Measurements from ENCODE around the gene DNM2. TPM values are rescaled to one million over a fixed set of nuclear protein-coding genes. Genes with fewer than 3 reads are reported as not detected.
A peak's percentile ranks its signal among the peaks of the same experiment; 100 is the strongest.

Gene DNM2
- total RNA-seq, 1 experiment from 2014 or later, result 52.8 TPM

DNA sequence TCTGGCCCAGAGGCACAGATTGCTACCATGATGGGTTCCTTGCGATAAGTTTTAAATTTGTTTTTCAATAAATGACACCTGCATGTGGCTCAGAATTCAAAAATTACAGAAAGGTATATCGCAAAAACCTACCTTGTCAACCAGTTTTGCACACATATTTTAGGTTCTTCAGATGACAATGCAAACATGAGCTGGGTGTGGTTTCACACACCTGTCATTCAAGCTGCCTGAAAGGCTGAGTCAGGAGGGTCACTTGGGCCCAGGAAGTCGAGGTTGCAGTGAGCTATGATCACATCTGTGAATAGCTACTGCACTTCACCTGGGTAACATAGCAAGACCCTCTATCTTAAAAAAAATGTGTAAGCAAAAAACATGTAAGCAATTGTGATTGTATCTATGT lies 56.1 kb downstream of the DNM2 start:
- no peak for DNase-seq (ENCODE audit: low read depth)

DNA sequence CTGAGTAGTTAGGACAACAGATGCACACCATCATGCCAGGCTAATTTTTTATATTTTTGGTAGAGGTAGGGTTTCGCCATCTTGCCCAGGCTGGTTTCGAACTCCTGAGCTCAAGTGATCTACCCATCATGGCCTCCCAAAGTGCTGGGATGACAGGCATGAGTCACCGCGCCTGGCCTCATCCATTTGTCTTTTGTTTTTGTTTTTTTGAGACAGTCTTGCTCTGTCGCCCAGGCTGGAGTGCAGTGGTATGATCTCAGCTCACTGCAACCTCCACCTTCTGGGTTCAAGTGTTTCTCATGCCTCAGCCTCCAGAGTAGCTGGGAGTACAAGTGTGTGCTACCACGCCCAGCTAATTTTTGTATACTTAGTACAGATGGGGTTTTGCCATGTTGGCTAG lies 57.0 kb downstream of the DNM2 start:
- DNase-seq (ENCODE audit: low read depth), result no peak

DNA sequence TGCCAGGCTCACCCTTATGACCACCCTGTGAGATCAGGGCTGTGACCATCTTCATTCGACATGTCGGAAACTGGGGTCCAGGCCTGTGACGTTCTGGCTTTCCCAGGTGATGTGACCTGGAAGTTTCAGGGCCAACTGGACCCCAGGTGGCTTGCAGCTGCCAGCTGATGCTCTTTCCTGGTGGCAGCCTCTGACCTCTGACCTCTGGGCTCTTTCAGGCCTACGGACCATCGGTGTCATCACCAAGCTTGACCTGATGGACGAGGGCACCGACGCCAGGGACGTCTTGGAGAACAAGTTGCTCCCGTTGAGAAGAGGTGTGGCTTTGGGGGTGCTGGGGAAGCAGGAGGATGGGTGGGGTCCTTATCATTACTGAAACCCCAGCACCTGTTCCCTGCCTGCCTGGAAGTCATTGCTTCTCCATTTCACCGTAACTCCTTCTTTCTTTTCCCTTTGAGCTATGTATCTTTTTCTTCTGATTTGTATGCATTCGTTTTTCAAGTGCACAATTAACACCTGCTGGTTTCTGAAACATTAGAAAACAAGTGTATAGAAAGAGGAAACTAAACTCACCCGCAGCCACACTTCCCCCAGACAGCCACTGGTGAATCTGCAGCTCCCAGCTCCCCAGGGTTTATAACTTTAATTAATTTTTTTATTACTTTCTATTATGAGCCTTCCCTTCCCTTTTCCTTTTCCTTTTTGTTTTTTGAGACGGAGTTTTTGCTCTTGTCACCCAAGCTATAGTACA lies 59.2 kb downstream of the DNM2 start:
- no peak for DNase-seq (ENCODE audit: low read depth)

DNA sequence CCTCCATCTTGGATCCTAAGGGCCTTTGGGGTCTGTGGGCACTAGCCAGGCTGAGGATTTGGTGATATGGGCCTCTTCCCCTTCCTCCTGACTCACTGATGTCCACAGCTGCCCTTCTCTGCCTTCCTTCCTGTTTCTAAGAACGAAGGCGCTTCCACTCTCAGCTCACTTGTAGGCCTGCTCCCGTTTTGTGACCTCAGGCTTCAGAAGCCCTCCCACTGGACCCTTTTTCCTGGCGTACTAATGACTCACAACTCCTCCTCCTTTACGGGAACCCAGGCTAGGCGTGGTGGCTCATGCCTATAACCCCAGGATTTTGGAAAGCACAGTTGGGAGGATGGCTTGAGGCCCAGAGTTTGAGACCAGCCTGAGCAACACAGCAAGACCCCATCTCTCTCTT lies 62.5 kb downstream of the DNM2 start:
- peak; percentile 33 for DNase-seq (ENCODE audit: low read depth)

DNA sequence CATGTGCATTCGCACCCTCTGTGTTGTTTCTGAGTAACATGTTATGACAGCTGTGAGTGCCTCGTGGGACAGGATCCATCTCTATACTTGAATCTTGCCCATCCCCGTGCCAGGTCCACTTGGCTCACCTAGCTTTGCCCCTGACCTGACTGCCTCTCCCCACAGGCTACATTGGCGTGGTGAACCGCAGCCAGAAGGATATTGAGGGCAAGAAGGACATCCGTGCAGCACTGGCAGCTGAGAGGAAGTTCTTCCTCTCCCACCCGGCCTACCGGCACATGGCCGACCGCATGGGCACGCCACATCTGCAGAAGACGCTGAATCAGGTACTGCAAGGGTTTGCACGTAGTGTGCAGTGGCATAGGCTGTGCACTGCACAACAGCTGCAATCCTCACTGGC lies 64.9 kb downstream of the DNM2 start:
- DNase-seq (ENCODE audit: low read depth), result no peak

DNA sequence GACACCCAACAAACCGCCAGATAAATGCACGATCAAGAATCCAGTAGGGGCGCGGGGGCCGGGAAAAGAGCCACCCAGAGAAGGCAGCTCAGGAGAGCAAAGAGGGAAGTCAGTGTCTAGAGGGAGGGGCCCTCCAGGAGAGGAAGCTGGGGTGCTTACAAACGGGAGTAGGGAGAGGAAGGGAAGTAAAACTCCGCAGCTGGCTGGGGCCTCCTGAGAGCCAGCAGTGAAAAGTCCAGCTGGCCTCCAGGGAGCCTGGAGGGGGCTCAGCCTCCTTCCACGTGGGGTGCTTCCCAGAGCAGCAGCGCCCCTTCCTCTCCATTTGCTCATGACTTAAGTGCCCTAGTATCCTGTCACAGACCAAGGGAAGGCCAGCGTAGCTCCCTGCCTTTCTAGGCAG lies 66.4 kb downstream of the DNM2 start:
- DNase-seq (ENCODE audit: low read depth), result no peak

DNA sequence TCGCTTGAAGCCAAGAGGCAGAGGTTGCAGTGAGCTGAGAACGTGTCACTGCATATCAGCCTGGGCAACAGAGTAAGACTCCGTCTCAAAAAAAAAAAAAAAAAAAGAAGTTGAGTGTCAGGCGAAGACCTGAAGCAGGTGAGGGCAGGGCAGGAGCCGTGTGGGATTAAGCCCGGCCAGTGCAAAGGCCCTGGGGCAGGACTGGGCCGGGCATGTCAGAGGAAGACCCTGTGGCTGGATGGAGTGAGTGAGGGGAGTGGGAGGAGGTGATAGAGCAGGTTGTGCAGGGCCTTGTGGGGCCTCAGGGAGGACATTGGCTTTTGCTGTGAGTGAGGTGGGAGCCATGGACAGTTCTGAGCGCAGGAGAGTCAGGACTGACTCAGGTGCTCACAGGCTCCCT lies 70.3 kb downstream of the DNM2 start:
- no peak for DNase-seq (ENCODE audit: low read depth)

DNA sequence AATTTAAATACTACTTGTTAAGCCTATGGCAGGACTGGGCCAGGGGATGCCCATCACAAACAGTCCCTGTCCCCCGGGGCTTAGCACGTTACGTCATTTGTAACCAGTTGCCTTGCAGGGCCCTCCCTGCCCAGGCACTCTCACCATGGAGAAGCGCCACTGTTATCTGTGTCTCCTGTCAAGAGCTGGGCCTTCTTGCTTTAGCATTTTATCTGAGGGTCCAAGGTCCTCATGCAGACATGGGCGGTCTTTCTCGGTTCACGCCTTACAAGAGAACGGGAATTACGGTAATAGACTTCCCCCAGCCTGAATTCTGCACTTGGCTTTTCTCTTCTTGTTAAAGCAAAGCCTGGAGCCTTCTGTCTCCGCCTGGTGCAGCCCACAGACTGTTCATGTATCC lies 72.0 kb downstream of the DNM2 start:
- no peak for DNase-seq (ENCODE audit: low read depth)

DNA sequence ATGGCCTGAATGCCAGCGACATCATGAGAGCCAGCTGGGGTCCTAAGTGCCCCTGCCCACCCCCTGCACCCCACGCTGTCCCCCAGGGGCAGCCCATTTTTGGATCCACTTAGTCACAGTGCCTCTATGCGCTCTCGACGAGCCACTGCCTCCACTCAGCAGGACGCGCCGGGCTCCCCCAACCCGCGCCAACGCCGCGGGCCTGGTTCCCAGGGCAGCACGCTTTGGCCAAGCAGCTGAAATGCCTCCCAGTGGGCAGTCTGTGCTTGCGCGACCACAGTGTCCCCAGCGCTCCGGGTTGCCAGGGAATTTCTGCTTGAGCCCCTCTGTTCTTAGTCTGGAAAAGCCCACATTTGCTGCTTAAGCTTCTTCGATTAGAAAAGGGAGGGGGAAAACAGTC lies 78.8 kb downstream of the DNM2 start:
- DNase-seq (ENCODE audit: low read depth), result no peak

DNA sequence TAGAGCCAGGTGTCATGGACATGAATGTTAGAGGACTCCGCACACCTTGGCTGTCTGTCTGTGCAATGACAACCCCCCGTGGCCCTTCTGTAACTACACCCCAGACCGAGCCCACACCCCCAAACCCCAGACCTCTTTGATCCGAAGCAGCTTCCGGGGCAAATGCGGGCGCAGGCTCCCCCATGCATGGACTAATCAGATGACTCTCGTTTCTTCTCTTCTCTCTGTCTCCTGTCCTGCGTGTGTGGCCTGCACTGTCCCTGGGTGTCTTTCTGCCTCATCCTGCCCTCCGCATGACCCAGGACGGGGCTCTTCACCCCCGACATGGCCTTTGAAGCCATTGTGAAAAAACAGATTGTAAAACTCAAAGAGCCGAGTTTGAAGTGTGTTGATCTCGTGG lies 79.2 kb downstream of the DNM2 start:
- DNase-seq (ENCODE audit: low read depth), result no peak

DNA sequence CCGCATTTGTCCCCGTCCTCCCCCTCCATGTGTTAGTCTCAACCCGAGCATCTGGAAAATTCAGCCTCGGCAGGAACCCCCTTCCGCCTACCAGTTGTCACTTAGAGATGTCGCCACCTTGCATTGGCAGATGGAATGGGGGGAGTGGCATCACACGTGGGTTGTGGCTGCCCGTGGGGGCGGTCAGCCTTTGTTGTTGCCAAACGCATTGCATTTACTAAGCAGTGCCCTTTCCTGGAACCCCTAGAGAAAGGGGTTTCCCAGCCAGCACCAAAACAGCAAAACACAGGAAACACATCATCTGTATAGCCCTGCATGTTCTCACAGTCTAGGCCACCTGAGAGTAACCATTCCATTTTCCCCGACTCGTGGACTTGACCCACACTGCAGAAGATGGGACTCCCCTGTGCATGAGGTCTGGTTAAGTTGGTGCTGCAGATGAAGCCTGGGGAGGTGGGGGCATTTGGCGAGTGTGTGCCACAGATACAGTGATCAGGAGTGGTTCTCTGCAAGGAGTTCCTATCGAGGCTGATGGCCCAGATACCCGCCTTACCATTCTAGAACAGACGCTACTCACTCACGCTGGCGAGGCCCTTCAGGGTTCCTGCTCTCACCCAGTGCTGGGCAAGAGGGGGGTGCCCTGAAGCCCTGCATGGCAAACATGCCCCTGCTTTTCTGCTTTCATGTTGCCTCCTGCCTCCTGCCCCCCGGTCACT lies 79.8 kb downstream of the DNM2 start:
- no peak for DNase-seq (ENCODE audit: low read depth)

DNA sequence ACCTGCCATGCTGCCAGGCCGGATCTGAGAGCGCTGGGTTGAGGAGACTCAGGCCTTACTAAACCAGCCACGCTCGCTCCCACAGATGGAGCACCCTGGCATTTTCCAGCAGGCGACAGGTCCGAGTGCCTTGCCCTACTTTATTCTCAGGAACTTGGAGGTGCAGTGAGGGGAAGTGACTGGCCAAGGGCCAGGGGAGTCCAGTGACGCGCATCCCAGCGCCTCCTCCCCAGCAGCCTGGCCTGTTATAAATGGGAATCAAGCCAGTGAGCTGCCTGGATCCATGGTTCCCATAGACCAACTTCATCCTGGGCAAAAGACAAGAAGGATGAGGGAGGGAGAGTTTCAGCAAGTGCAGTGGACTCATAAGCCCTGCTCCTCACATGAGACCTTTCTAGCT lies 82.6 kb downstream of the DNM2 start:
- no peak for DNase-seq (ENCODE audit: low read depth)

DNA sequence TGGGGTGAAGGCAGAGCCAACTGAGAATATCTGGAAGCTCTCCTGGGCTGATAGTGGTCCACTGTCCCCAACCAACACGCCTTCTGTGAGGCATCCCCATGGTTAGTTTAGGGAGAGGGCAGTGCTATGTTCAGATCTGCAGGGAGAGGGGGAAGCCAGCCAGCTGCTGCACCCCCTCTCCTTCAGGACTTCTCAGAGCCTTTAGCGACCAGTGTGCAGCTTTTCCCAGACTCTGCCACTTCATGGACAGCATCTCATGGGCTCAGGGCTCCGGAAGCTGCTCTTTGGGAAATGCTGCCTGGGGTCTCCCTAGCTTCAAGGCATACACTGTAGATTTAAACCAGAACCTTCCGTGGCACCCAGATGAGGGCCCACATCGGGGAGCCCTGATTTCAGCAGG lies 84.6 kb downstream of the DNM2 start:
- DNase-seq (ENCODE audit: low read depth), result no peak

DNA sequence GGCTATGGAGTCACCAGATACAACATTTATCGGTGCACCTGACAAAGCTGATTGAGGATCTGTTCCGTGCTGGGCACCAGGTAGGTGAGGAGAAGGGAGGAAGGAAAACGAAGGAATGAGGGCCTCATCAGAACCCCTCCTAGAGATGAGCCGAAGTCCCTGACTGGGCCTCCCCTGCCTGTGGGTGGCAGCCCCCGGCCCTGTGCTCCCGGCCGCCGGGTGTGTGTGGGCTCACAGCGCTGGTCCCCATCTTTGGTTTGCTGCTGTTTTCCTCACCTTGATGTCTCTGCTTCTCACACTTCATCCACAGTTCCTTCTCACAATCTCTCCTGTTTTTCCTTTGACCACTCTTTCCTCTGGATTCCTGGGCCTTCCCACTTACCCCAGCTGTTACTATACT lies 85.4 kb downstream of the DNM2 start:
- no peak for DNase-seq (ENCODE audit: low read depth)

DNA sequence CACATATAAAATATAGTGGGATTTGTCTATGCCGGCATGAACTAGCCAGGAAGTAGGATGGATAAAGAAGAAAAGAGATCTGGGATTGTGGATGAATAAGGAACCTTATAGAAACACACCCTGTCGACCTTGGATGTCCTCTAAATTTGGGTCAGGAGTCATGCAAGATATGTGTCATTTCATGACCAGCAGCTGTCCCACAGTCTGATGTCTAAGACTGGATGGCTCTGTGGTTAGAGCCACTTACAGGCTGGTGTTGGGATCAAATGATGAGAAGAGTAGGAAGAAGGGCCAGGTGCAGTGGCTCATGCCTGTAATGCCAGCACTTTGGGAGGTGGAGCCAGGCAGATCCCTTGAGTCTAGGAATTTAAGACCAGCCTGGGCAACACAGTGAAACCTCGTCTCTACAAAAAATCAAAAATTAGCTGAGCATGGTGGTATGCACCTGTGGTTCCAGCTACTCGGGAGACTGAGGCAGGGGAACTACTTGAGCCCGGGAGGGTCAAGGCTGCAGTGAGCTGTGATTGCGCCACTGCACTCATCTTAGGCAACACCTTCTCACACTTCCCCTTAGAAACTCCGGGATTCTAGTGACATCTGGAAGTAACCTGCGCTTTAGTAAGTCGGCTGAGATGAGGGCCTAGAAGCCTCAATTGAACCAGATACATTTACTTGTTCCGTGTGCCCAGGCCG lies 87.3 kb downstream of the DNM2 start:
- no peak for DNase-seq (ENCODE audit: low read depth)

DNA sequence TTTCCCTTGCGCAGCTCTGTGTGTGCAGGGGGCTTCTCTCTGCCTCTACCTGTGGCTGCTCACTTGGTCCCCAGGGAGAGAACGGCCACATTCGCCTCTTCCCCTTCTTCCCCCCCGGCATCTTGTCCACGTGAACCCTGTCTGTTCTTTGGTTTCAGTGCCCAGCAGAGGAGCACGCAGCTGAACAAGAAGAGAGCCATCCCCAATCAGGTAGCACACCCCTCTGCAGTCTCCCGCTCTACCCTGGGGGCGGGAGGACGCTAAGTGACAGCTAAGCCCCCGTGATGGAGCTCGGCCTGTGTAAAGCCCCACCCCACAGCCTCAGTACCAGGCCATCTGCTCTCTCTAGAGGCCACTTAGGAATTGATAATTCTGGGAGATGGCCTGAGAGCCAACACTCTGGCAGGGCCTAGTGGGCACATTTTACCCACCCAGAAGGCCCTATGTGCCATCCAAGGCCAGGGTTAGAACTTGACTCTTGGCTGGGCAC lies 87.9 kb downstream of the DNM2 start:
- DNase-seq (ENCODE audit: low read depth), result no peak

DNA sequence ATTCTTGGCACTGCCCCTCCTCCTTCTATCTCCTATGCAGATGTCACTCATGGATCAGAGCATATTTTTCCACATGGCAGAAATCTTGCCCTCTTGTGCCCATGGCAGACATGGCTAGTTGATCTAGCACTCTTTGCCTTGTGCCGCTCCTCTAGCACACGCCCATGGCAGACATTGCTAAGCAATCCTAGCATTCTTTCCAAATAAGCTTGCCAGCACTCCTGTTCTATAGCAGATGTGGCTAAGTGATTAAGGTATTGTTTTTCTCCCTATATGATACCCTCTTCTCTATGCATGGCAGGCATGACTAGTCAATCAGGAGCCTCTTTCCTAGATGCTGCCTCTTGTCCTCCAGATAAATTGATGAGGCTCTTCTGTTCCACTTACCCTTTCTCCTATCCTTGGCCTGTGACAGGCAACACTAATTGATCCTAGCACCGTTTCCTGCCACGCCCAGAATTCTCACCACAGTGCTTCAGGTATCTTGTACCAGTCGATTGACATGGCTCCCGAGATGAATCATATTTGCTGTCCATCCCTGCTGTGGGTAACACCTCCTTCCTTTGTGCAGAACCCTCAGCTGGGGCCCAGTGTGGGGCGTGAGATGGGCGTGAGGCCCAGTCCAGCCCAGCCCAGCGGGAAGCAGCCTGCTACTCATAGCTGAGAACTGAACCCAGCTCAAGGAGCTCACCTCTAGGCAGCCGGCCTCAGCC lies 91.2 kb downstream of the DNM2 start:
- peak; percentile 78 for DNase-seq (ENCODE audit: low read depth)

DNA sequence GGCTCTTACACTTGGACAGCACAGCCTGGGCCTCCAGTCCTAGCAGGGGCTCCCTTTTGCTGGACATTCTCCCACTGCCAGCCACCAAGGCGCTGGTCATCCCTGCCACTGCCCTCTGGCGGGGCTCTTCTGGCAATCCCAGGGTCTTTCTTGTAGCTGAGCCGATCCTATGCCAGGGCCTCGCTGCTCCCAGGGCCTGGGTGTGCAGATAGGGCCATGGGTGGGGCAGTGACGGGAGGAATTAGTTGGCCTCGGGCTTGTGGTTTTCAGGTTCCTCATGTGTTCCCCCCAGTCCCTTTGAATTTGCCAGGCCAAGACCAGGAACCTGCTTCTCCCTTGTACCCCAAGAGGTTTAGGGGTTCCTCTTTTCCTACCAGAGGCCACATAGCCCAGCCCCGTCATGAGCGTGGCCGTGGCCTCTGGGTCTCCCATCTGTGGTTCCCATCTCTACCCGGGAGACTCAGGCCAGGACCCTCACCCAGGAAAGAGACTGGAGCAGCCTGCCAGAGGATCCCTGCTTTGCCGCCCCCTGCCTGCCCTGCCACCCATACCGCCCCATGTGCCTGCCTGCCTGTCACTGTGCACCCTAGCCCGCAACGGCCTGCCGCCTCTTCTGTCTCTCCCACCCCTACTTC lies 91.9 kb downstream of the DNM2 start:
- no peak for DNase-seq (ENCODE audit: low read depth)

DNA sequence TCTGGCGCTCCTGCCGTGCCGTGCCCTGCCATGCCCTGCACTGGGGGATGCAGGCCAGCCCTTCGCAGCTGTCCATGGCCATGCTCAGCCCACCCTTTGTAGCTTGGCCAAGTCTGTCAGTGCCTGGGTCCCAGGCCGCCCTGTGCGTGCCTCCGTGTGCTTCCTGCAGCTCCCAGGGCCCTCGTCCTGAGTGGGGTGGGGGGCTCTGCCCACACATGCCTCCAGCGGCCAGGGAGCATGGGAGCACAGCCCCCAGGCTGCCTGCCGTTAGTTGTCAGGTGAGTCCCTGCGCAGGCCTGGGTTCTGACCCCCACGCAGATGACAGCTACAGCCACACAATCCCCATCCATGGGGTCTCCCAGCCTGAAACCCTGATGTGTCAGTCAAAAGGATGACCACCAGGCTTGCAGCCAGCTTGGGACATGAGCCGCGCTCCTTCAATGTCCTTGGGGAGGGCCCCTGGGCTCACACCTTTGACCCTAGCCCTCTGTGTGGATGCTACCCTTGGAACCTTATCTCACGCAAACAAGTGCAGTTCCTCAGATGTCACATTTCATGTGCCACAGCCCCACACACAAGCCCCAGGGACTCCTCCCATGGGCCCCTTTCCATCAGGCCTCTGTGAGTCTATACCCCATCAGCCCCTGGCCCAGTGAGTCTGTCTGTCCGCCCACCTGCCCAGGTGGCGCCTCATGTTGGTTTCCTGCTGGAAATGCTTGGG lies 93.7 kb downstream of the DNM2 start:
- no peak for DNase-seq (ENCODE audit: low read depth)

DNA sequence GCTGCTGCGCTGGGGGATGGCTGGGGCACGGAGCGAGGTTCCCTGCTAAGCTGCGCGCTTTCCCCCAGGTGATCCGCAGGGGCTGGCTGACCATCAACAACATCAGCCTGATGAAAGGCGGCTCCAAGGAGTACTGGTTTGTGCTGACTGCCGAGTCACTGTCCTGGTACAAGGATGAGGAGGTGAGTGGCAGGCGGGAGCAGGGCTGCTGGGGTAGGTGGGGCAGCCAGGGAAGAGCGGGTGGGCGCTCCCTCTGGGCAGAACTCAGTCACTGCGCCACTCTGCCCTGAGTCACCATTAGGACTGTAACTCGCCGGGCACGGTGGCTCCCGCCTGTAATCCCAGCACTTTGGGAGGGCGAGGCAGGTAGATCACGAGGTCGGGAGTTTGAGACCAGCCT lies 94.3 kb downstream of the DNM2 start:
- DNase-seq (ENCODE audit: low read depth), result no peak

DNA sequence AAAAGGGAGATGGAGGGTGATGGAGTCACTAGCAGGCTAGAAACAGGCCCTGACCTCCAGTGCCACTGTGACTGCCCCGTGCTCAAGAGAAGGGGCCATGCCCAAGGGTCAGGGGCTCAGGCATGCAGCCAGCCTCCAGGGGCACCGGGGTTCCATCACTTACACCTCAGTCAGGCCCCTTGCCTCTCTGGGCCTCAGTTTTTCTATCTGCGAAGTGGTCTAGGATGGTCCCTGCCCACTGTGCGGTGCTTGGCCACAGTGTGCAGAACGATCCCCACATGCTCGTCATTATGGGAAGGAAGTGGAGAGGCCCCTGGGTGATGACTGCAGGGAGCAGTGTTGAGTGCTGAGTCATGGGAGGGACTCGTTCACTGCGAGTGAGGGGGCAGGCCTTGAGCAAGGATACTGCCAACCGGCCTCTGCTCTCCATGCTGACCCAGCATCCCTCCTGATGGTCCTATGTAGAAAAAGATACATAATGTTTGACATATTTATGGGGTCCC lies 95.1 kb downstream of the DNM2 start:
- peak; percentile 96 for DNase-seq (ENCODE audit: low read depth)

Measured in Daoy (cell line).